Osteoblast (primary cell): Measurements from ENCODE around the gene PRCD. TPM values are rescaled to one million over a fixed set of nuclear protein-coding genes. Genes with fewer than 3 reads are reported as not detected.
A peak's percentile ranks its signal among the peaks of the same experiment; 100 is the strongest.

Experiments
- DNase-seq: peaks from one replicate; pipeline ENCODE4 v3.0.0; 2011; ENCODE audit warnings: low spot score, mixed read lengths; ENCODE audit not compliant: insufficient read length; ENCODE audit errors: missing footprints
- H2AFZ ChIP-seq: 2 replicates; pipeline ENCODE4 v1.6.0; 2011; ENCODE audit warnings: mild to moderate bottlenecking, low read length
- H3K27ac ChIP-seq: 2 replicates; pipeline ENCODE4 v1.5.1; 2011; ENCODE audit warnings: mild to moderate bottlenecking, low read depth, low read length, moderate library complexity
- H3K27me3 ChIP-seq: 2 replicates; pipeline ENCODE4 v1.6.0; 2012; ENCODE audit warnings: mild to moderate bottlenecking, control low read depth, inconsistent platforms, low read length, moderate library complexity; ENCODE audit not compliant: insufficient read depth
- H3K36me3 ChIP-seq: 2 replicates; pipeline ENCODE4 v1.5.1; 2011; ENCODE audit warnings: mild to moderate bottlenecking, low read length, control low read depth, moderate library complexity; ENCODE audit not compliant: insufficient read depth
- H3K4me1 ChIP-seq: 2 replicates; pipeline ENCODE4 v1.5.1; 2011; ENCODE audit warnings: mild to moderate bottlenecking, low read length, control low read depth, moderate library complexity; ENCODE audit not compliant: insufficient read depth
- H3K4me2 ChIP-seq: 2 replicates; pipeline ENCODE4 v1.6.0; 2011; ENCODE audit warnings: mild to moderate bottlenecking, low read length; ENCODE audit not compliant: insufficient read depth
- H3K4me3 ChIP-seq: fragments of 200-600 bp; sonication (generic); 3 replicates; pipeline ENCODE4 v1.5.1; 2012; ENCODE audit warnings: mild to moderate bottlenecking, low read length, inconsistent platforms; ENCODE audit not compliant: insufficient read depth
- H3K79me2 ChIP-seq: 2 replicates; pipeline ENCODE4 v1.6.0; 2012; ENCODE audit warnings: mild to moderate bottlenecking, low read length, control low read depth, inconsistent platforms; ENCODE audit not compliant: insufficient read depth
- H3K9me3 ChIP-seq: 2 replicates; pipeline ENCODE4 v1.5.1; 2011; ENCODE audit warnings: low read depth, low read length, control low read depth
- H4K20me1 ChIP-seq: 2 replicates; pipeline ENCODE4 v1.6.0; 2012; ENCODE audit warnings: mild to moderate bottlenecking, low read length, control low read depth; ENCODE audit not compliant: insufficient read depth
- small RNA-seq: library from RNA; depleted of rRNA; stranded (forward); fragments of <200 nt; gene quantifications from one replicate; pipeline ENCODE3, GENCODE V24; 2012
- total RNA-seq: library from RNA; depleted of rRNA; stranded (reverse); fragments of >200 nt; gene quantifications from 2 replicates; pipeline ENCODE4 v1.2.3, GENCODE V29; 2012
- TF ChIP-seq, protein P1 (sequence below): IDR thresholded peaks from 2 replicates; pipeline ENCODE4 v1.5.1; 2011; ENCODE audit warnings: mild to moderate bottlenecking, low read depth, low read length, moderate library complexity; ENCODE audit errors: extremely low read depth

PRCD gene
- total RNA-seq, 1 donor, result 4.0 TPM

DNA sequence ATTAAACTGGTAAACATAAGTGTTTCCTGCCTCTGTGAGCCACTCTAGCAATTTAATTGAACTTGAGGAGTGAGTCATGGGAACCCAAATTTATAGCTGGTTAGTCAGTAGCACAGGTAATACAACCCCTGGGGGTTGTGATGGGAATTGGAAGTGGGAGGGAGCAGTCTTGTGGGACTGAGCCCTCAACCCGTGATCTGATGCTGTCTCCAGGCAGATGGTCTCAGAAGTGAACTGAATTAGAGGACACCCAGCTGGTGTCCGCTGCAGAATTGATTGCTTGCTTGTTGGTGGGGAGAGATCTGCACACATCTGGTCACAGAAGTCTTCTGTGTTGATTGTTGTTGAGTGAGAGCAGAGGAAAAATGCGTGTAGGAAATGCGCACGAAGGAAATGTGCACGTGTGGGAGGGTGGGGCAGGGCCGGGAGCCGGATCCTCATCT lies 53.6 kb downstream of the PRCD start:
- no peak overlapping the region for H3K4me3 ChIP-seq
- no peaks in the 10 kb centered on the region for H3K9me3 ChIP-seq
- H3K79me2 ChIP-seq, result no peaks in the 10 kb centered on the region
- H4K20me1 ChIP-seq, result no peaks in the 10 kb centered on the region
- peaks cover 3% of the 10 kb centered on the region for H3K4me1 ChIP-seq
- TF ChIP-seq, protein P1, sequence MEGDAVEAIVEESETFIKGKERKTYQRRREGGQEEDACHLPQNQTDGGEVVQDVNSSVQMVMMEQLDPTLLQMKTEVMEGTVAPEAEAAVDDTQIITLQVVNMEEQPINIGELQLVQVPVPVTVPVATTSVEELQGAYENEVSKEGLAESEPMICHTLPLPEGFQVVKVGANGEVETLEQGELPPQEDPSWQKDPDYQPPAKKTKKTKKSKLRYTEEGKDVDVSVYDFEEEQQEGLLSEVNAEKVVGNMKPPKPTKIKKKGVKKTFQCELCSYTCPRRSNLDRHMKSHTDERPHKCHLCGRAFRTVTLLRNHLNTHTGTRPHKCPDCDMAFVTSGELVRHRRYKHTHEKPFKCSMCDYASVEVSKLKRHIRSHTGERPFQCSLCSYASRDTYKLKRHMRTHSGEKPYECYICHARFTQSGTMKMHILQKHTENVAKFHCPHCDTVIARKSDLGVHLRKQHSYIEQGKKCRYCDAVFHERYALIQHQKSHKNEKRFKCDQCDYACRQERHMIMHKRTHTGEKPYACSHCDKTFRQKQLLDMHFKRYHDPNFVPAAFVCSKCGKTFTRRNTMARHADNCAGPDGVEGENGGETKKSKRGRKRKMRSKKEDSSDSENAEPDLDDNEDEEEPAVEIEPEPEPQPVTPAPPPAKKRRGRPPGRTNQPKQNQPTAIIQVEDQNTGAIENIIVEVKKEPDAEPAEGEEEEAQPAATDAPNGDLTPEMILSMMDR, result no peak
- no peaks in the 10 kb centered on the region for H3K36me3 ChIP-seq
- no peak overlapping the region for H3K4me2 ChIP-seq
- H2AFZ ChIP-seq, result no peak overlapping the region
- peaks cover 11% of the 10 kb centered on the region for H3K27me3 ChIP-seq
- H3K27ac ChIP-seq, result no peak overlapping the region
- DNase-seq, result no peak

- Histone ChIP-seq H4K20me1 (no peaks in the 10 kb centered on the region), H3K27ac (no peak overlapping the region), H2AFZ (no peak overlapping the region), H3K4me3 (no peak overlapping the region), H3K79me2 (no peaks in the 10 kb centered on the region), H3K9me3 (no peaks in the 10 kb centered on the region), H3K4me1 (peaks cover 3% of the 10 kb centered on the region), H3K27me3 (peaks cover 8% of the 10 kb centered on the region), H3K4me2 (no peak overlapping the region), H3K36me3 (no peaks in the 10 kb centered on the region)
- TF ChIP-seq, protein P1, result no peak
- DNase-seq, result no peak
Measured at GRCh38 chr17:76593959-76594358, 54.1 kb downstream of the PRCD start.

DNA sequence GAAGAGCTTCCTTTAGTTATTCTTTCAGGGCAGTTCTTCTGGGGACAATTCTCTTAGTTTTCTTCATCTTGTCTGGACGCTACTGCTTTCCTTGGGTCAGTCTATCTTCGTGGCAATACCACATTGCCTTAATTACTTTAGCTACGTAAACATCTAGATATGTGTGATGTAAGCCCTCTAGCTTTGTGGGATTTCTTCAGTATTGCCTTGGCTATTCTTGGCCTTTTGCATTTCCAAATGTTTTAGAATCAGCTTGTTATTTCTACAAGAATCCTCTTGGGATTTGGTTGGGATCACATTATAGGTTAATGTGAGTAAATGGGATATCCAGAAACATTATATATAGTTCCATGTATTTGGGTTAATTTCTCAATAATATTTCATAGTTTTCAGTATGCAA lies 54.8 kb downstream of the PRCD start:
- TF ChIP-seq, protein P1, result no peak
- DNase-seq, result no peak

More for the DNA sequence above, 54.8 kb downstream of the PRCD start:
- no peaks in the 10 kb centered on the region for H3K36me3 ChIP-seq
- H4K20me1 ChIP-seq, result no peaks in the 10 kb centered on the region
- no peak overlapping the region for H3K4me2 ChIP-seq
- peaks cover 8% of the 10 kb centered on the region for H3K27me3 ChIP-seq
- H3K4me1 ChIP-seq, result peaks cover 3% of the 10 kb centered on the region
- H3K79me2 ChIP-seq, result no peaks in the 10 kb centered on the region
- no peaks in the 10 kb centered on the region for H3K9me3 ChIP-seq
- H3K4me3 ChIP-seq, result no peak overlapping the region
- no peak overlapping the region for H2AFZ ChIP-seq
- no peak overlapping the region for H3K27ac ChIP-seq

Small RNA genes lying within 50 kb of the gene (small RNA-seq; reads per million reads assigned to genes)
- gene SNORD1A (not detected), gene SNORD1B (1,210 reads per million, percentile 99 among the genes with 10 or more reads in this experiment)

Other genes starting within 250 kb of the PRCD start
- 2.9 and 3.6 TPM in 2 replicates for gene QRICH2, start 231.8 kb upstream of the PRCD start, total RNA-seq
- 79.6 and 82.2 TPM in 2 replicates for gene PRPSAP1, start 186.1 kb upstream of the PRCD start, total RNA-seq
- gene SPHK1, start 155.4 kb upstream of the PRCD start, total RNA-seq, result 112 and 142 TPM in 2 replicates
- gene UBE2O, start 86.9 kb upstream of the PRCD start, total RNA-seq, result 17.7 and 19.5 TPM in 2 replicates
- not detected in 2 replicates for gene AANAT, start 72.4 kb upstream of the PRCD start, total RNA-seq
- 7.1 and 8.3 TPM in 2 replicates for gene RHBDF2, start 38.6 kb upstream of the PRCD start, total RNA-seq
- gene CYGB, start 2.3 kb upstream of the PRCD start, total RNA-seq, result 39.1 and 74.0 TPM in 2 replicates
- 0.36 and 0.59 TPM in 2 replicates for gene ST6GALNAC2, start 45.8 kb downstream of the PRCD start, total RNA-seq
- 0.72 TPM in 1 of 2 replicates, not detected in the other for gene ST6GALNAC1, start 103.7 kb downstream of the PRCD start, total RNA-seq
- gene MXRA7, start 170.9 kb downstream of the PRCD start, total RNA-seq, result 352 and 388 TPM in 2 replicates
- 18.8 and 21.5 TPM in 2 replicates for gene JMJD6, start 186.6 kb downstream of the PRCD start, total RNA-seq
- gene METTL23, start 186.8 kb downstream of the PRCD start, total RNA-seq, result 25.7 and 28.6 TPM in 2 replicates
- 88.7 and 102 TPM in 2 replicates for gene SRSF2, start 197.3 kb downstream of the PRCD start, total RNA-seq
- gene MFSD11, start 198.1 kb downstream of the PRCD start, total RNA-seq, result 42.0 and 45.4 TPM in 2 replicates